Measurements from ENCODE around the gene GSTM4.

Gene GSTM4

DNA sequence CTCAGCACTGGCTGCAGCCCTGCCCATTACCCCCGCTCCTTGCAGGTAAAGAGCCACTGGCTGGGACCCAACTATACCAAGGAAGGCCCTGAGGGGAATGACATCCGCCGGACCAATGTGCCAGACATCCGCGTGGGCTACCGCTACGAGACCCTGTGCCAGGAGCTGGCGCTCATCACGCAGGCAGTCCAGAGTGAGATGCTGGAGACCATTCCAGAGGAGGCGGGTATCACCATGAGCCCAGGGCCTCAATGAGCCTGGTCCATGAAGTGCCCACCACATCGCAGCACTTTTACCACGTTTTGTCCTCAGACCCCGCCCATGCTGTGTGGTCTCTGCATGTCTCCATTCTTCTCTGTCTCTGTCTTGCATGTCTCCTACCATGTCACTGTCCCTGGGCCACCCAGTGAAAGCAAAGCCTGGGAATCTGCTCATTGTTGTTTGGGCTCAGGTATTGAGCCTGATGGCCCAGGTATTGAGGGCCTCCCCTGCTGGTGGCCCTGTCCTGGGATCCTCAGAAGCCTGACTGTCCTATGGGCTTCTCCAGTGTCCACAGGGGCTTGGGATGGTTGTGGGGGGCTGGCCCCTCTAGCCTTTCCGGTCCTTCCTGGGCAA, 24.9 kb upstream of the GSTM4 start:
- Histone ChIP-seq H3K27me3 (ENCODE audit: control insufficient read depth in 1 of 2, insufficient read depth in 2 of 2, low read length in 2 of 2) (no peaks in the 10 kb centered on the region), H3K9me3 (ENCODE audit: control insufficient read depth in 1 of 2, low read length in 2 of 2) (no peaks in the 10 kb centered on the region), H3K4me3 (ENCODE audit: low read depth in 1 of 2, low read length in 2 of 2) (no peak overlapping the region), H3K9ac (ENCODE audit: low read depth in 1 of 2, low read length in 2 of 2) (no peak overlapping the region), H3K36me3 (ENCODE audit: control insufficient read depth in 1 of 2, insufficient read depth in 2 of 2, low read length in 2 of 2) (peaks cover 40 to 58% of the 10 kb centered on the region in 2 donors), H3K4me1 (ENCODE audit: control insufficient read depth in 1 of 2, insufficient read depth in 2 of 2, low read length in 2 of 2) (peaks cover 28 to 35% of the 10 kb centered on the region in 2 donors), H3K27ac (ENCODE audit: low read depth, low read length) (no peak overlapping the region)

DNA sequence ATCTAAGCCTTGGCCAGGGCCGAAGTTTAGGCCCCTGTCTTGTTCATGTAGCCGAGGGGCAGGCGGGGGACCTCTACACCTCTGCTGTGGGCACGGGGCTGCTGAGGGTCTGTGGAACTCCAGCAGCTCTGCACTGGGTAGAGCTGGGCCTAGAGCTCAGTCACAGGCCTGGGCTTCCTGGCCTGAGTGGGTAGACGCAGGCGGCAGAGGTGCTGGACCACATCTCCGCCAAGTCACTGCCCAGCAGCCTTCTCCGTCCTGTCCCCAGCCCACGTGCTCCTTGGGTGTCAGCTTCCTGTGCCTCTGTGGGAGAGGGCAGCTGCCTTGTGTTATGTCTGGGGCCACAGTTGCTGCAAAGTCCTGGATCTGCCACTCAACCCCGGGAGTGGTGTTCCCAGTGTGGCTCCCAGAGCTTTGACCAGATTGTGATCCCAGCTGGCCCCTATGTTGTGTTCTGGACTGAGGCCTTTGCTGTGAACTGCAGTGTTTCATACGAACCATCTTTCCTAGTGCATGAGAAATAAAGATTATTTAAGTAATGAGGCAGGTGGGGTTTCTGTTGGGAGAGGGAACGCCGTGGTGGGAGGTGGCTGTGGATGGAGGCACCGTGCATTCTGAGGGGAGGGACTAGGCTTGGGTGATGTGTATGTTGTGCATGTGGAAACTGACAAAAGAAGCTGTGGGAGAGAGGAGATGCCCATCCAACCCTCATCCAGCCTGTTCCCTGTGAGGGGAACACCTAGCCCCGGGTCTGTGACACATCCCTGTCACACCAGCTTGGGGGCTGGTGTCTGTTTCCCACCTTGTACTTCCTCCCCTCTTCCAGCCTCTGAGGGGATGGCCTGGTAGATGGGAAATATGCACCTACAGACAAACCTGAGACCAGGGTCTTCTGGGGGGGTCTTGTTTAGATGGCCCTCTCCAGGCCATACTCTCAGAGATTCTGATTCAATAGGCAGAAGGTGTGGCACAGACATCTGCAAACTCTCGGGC, 24.1 kb upstream of the GSTM4 start:
- H3K9ac ChIP-seq (ENCODE audit: low read depth in 1 of 2, low read length in 2 of 2): no peak overlapping the region
- H3K4me1 ChIP-seq (ENCODE audit: control insufficient read depth in 1 of 2, insufficient read depth in 2 of 2, low read length in 2 of 2): peaks cover 34 to 43% of the 10 kb centered on the region in 2 donors
- H3K27ac ChIP-seq (ENCODE audit: low read depth, low read length): no peak overlapping the region
- peaks cover 37 to 50% of the 10 kb centered on the region in 2 donors for H3K36me3 ChIP-seq (ENCODE audit: control insufficient read depth in 1 of 2, insufficient read depth in 2 of 2, low read length in 2 of 2)
- H3K9me3 ChIP-seq (ENCODE audit: control insufficient read depth in 1 of 2, low read length in 2 of 2): no peaks in the 10 kb centered on the region
- no peaks in the 10 kb centered on the region for H3K27me3 ChIP-seq (ENCODE audit: control insufficient read depth in 1 of 2, insufficient read depth in 2 of 2, low read length in 2 of 2)
- H3K4me3 ChIP-seq (ENCODE audit: low read depth in 1 of 2, low read length in 2 of 2): peak overlapping the region in 1 of 2 donors; percentile 7

DNA sequence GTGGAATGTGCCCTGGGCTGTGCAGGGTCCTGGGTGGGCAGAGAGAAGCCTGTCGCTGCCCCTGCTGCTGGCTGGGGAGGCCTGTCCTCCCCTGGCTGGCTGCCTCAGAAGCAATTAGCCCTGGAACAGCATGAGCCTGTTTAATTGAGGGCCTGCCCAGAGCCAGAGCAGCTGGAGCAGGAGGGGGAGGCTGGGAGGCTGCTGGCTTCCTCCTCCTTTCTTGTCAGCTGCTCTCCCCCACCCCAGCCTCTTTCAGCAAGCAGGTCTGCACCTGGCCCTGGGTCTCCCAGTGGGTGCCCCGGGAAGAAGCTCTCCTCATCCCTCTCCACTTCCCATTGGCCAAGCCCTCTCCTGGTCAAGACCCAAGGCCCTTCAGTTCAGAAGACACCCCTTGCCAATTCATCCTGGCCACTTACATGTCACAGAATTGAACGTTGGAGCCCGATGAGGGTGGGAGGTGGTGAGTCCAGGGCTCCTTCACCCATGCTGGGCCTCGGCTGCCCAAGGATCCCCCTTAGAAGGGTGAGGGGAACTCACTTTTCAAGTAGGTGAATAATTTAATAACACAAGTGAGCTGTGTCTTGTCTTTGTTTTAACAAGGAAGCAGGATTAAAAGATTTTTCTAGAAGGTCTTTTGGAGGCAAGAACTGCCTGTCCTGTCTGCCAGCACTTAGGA, 23.1 kb upstream of the GSTM4 start:
- Histone ChIP-seq H3K4me1 (ENCODE audit: control insufficient read depth in 1 of 2, insufficient read depth in 2 of 2, low read length in 2 of 2) (peaks cover 37 to 45% of the 10 kb centered on the region in 2 donors), H3K9me3 (ENCODE audit: control insufficient read depth in 1 of 2, low read length in 2 of 2) (no peaks in the 10 kb centered on the region), H3K27me3 (ENCODE audit: control insufficient read depth in 1 of 2, insufficient read depth in 2 of 2, low read length in 2 of 2) (no peaks in the 10 kb centered on the region), H3K27ac (ENCODE audit: low read depth, low read length) (no peak overlapping the region), H3K9ac (ENCODE audit: low read depth in 1 of 2, low read length in 2 of 2) (no peak overlapping the region), H3K4me3 (ENCODE audit: low read depth in 1 of 2, low read length in 2 of 2) (peak overlapping the region in 1 of 2 donors; percentile 7), H3K36me3 (ENCODE audit: control insufficient read depth in 1 of 2, insufficient read depth in 2 of 2, low read length in 2 of 2) (peaks cover 28 to 40% of the 10 kb centered on the region in 2 donors)

DNA sequence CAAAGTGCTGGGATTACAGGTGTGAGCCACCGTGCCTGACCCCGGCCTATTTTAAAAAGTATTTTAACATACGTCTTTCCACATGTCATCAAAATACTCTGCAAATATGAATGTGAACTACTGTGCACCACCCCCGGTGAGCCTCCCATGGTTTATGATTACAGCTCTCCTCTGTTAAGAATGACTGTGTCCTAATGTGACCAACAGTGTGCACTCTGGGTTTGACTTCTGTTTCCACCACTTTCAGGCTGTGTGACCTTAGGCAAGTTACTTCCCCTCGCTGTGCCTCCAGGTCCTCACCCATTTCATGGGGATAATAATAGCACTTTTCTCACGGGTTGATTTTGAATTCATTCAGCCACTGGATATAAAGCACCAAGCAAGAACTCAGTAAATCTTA, 21.6 kb upstream of the GSTM4 start:
- no peaks in the 10 kb centered on the region for H3K27me3 ChIP-seq (ENCODE audit: control insufficient read depth in 1 of 2, insufficient read depth in 2 of 2, low read length in 2 of 2)
- no peaks in the 10 kb centered on the region for H3K9me3 ChIP-seq (ENCODE audit: control insufficient read depth in 1 of 2, low read length in 2 of 2)
- H3K9ac ChIP-seq (ENCODE audit: low read depth in 1 of 2, low read length in 2 of 2): no peak overlapping the region
- peaks cover 22 to 25% of the 10 kb centered on the region in 2 donors for H3K36me3 ChIP-seq (ENCODE audit: control insufficient read depth in 1 of 2, insufficient read depth in 2 of 2, low read length in 2 of 2)
- no peak overlapping the region for H3K27ac ChIP-seq (ENCODE audit: low read depth, low read length)
- H3K4me3 ChIP-seq (ENCODE audit: low read depth in 1 of 2, low read length in 2 of 2): no peak overlapping the region
- H3K4me1 ChIP-seq (ENCODE audit: control insufficient read depth in 1 of 2, insufficient read depth in 2 of 2, low read length in 2 of 2): peaks cover 45 to 52% of the 10 kb centered on the region in 2 donors

DNA sequence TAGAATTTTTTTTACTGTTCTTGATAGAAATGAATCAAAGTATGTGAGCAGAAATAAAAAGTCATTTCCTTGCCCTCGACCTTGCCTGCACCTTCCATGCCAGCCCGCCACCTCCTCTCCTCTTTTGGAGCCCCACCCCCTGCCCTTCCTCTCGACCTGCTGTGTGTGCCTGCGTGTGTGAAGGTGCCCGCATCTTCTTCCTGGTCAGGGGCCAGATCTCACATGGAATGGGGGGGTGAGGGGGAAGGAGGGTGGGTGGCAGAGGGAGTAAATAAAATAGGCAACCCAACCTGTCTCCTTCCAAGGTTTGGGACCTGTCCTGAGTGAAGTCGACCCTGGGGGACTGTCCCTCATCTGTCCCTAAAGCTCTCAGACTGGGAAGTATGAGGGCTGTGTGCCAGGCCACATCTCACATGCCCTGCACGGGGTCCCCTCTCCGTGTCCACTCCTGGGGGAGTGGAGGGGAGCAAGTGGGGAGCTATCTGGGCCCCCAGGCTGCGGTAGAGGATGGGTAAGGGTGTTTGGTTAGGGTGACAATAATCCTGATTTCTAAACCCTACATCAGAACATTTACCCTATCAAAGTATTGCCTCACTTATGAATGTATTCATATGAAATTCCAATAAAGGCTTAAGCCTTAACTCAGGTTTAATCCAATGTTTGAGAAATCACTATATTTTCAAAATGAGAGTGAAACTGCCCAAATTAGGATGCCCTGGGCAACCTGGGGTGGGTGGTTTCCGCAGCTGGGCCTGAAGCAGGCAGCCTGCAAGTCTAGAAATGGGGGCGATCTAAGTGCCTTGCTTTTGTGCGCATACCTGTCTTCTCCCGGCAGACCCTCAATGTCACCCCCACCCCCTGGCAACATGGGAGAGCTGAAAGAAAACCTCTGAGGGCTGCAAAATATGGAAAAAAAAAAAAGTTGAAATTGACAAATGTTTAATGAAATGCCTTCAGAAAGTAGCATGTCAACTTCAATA, 20.8 kb upstream of the GSTM4 start:
- H3K4me1 ChIP-seq (ENCODE audit: control insufficient read depth in 1 of 2, insufficient read depth in 2 of 2, low read length in 2 of 2): peaks cover 52 to 60% of the 10 kb centered on the region in 2 donors
- no peak overlapping the region for H3K27ac ChIP-seq (ENCODE audit: low read depth, low read length)
- no peaks in the 10 kb centered on the region for H3K27me3 ChIP-seq (ENCODE audit: control insufficient read depth in 1 of 2, insufficient read depth in 2 of 2, low read length in 2 of 2)
- peaks cover 16 to 18% of the 10 kb centered on the region in 2 donors for H3K36me3 ChIP-seq (ENCODE audit: control insufficient read depth in 1 of 2, insufficient read depth in 2 of 2, low read length in 2 of 2)
- H3K4me3 ChIP-seq (ENCODE audit: low read depth in 1 of 2, low read length in 2 of 2): no peak overlapping the region
- H3K9ac ChIP-seq (ENCODE audit: low read depth in 1 of 2, low read length in 2 of 2): no peak overlapping the region
- H3K9me3 ChIP-seq (ENCODE audit: control insufficient read depth in 1 of 2, low read length in 2 of 2): no peaks in the 10 kb centered on the region

DNA sequence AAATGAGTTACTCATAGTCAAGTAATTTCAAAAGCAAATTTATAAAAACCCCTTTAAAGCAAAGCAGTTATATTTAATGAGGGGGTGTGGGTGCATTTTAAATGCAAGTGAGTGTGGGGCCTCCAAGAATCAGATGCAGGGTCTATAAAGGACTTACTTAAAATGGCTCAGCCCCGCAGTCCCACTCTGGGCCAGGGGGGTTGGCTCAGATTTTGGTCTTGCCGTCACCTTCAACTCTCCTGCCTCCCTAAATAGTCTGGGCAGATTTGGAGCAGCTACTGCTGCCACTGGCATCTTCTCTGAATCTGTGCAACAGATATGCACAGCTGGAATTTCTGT, 20.1 kb upstream of the GSTM4 start:
- Histone ChIP-seq H3K9me3 (ENCODE audit: control insufficient read depth in 1 of 2, low read length in 2 of 2) (no peaks in the 10 kb centered on the region), H3K27me3 (ENCODE audit: control insufficient read depth in 1 of 2, insufficient read depth in 2 of 2, low read length in 2 of 2) (no peaks in the 10 kb centered on the region), H3K36me3 (ENCODE audit: control insufficient read depth in 1 of 2, insufficient read depth in 2 of 2, low read length in 2 of 2) (peaks cover 13% of the 10 kb centered on the region in 2 donors), H3K4me3 (ENCODE audit: low read depth in 1 of 2, low read length in 2 of 2) (no peak overlapping the region), H3K4me1 (ENCODE audit: control insufficient read depth in 1 of 2, insufficient read depth in 2 of 2, low read length in 2 of 2) (peaks cover 60 to 67% of the 10 kb centered on the region in 2 donors), H3K27ac (ENCODE audit: low read depth, low read length) (no peak overlapping the region), H3K9ac (ENCODE audit: low read depth in 1 of 2, low read length in 2 of 2) (no peak overlapping the region)

DNA sequence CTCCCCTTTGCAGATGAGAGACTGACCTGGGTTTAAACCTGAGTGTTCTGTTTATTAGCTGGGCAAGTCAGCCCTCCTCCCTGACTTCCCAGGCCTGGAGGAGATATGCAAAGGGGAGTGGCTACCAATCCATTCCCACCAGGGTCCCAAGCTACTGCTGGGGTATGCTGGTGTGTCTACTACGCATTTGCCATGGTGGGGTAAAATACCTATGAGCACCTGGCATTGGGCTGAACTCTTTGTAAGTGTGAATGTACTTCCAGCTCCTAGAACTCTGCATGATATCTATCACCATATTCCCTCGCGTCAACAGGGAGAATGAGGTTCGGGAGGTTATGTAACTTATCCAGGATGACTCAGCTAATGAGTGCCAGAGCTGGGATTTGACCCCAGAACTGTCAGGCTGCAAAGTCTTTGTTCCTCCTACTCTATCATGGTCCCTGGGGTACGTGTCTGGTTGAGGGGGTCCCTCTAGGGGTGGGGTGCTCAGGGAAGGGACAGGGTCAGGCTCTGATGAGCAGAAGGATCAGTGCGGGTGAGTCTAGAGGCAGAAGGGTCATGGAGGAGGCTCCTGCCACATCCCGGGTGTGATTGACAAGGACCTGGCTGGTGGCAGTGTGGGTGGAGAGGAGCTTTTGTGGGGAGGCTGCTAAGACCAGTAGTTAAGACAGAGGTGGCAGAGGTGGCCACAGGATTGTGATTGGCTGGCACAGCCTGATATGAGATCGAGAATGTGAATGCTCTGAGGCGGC, 19.5 kb upstream of the GSTM4 start:
- Histone ChIP-seq H3K9me3 (ENCODE audit: control insufficient read depth in 1 of 2, low read length in 2 of 2) (no peaks in the 10 kb centered on the region), H3K27ac (ENCODE audit: low read depth, low read length) (no peak overlapping the region), H3K27me3 (ENCODE audit: control insufficient read depth in 1 of 2, insufficient read depth in 2 of 2, low read length in 2 of 2) (no peaks in the 10 kb centered on the region), H3K9ac (ENCODE audit: low read depth in 1 of 2, low read length in 2 of 2) (no peak overlapping the region), H3K4me3 (ENCODE audit: low read depth in 1 of 2, low read length in 2 of 2) (no peak overlapping the region), H3K4me1 (ENCODE audit: control insufficient read depth in 1 of 2, insufficient read depth in 2 of 2, low read length in 2 of 2) (peaks cover 60 to 67% of the 10 kb centered on the region in 2 donors), H3K36me3 (ENCODE audit: control insufficient read depth in 1 of 2, insufficient read depth in 2 of 2, low read length in 2 of 2) (peaks cover 7 to 8% of the 10 kb centered on the region in 2 donors)

DNA sequence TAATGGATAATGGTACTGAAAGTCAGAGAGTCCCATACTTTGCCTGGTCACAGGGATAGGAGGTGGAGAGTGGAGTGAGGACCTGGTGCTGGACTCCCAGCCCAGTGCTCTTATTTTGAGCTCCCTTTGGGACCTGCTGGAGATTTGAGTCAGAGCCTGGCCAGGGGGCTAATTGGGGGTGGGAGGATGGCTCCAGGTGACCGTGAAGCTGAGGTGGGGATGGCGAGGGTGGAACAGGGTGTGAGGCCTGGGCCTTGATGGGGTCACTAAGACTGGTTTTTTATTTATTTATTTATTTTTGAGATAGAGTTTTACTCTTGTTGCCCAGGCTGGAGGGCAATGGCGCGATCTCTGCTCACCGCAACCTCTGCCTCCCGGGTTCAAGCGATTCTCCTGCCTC, 18.5 kb upstream of the GSTM4 start:
- Histone ChIP-seq H3K9me3 (ENCODE audit: control insufficient read depth in 1 of 2, low read length in 2 of 2) (no peaks in the 10 kb centered on the region), H3K36me3 (ENCODE audit: control insufficient read depth in 1 of 2, insufficient read depth in 2 of 2, low read length in 2 of 2) (no peaks in the 10 kb centered on the region), H3K27me3 (ENCODE audit: control insufficient read depth in 1 of 2, insufficient read depth in 2 of 2, low read length in 2 of 2) (no peaks in the 10 kb centered on the region), H3K4me3 (ENCODE audit: low read depth in 1 of 2, low read length in 2 of 2) (no peak overlapping the region), H3K9ac (ENCODE audit: low read depth in 1 of 2, low read length in 2 of 2) (no peak overlapping the region), H3K4me1 (ENCODE audit: control insufficient read depth in 1 of 2, insufficient read depth in 2 of 2, low read length in 2 of 2) (peaks cover 54 to 62% of the 10 kb centered on the region in 2 donors), H3K27ac (ENCODE audit: low read depth, low read length) (no peak overlapping the region)

All from duodenal mucosa (tissue), 2 donors.